Measurements from ENCODE around the gene BANK1.

The BANK1 gene

DNA sequence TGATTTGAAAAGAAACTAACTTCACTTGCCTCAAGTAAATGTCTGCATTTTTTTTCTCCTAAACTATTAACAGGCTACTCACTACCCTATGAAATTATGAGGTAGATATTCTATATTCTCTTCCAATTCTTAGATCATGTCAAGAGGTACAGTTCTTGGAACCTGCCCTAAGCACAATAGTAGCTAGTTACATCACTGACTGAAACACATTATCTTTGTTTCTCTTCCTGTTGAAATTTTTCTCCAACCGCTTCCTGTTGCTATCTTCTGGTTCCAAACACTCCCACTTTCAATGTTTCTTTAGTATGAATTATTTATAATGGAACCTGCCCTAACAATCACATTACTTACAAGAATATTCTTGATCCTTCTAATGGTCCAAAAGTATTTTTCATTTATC, 5.0 kb upstream of the BANK1 start:
- no peaks in the 10 kb centered on the region for H3K36me3 ChIP-seq
- H3K9me3 ChIP-seq (ENCODE audit: severe bottlenecking): no peaks in the 10 kb centered on the region
- H3K4me3 ChIP-seq (ENCODE audit: low read depth, low read length): no peak overlapping the region
- no peak overlapping the region for H3K27ac ChIP-seq
- DNase-seq: no peak
- no peaks in the 10 kb centered on the region for H3K27me3 ChIP-seq (ENCODE audit: insufficient read depth, low read depth, severe bottlenecking)
- TF ChIP-seq, protein P1, sequence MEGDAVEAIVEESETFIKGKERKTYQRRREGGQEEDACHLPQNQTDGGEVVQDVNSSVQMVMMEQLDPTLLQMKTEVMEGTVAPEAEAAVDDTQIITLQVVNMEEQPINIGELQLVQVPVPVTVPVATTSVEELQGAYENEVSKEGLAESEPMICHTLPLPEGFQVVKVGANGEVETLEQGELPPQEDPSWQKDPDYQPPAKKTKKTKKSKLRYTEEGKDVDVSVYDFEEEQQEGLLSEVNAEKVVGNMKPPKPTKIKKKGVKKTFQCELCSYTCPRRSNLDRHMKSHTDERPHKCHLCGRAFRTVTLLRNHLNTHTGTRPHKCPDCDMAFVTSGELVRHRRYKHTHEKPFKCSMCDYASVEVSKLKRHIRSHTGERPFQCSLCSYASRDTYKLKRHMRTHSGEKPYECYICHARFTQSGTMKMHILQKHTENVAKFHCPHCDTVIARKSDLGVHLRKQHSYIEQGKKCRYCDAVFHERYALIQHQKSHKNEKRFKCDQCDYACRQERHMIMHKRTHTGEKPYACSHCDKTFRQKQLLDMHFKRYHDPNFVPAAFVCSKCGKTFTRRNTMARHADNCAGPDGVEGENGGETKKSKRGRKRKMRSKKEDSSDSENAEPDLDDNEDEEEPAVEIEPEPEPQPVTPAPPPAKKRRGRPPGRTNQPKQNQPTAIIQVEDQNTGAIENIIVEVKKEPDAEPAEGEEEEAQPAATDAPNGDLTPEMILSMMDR (IDR thresholded peaks at IDR 0.05; ENCODE audit: low read depth, low read length): no peak

DNA sequence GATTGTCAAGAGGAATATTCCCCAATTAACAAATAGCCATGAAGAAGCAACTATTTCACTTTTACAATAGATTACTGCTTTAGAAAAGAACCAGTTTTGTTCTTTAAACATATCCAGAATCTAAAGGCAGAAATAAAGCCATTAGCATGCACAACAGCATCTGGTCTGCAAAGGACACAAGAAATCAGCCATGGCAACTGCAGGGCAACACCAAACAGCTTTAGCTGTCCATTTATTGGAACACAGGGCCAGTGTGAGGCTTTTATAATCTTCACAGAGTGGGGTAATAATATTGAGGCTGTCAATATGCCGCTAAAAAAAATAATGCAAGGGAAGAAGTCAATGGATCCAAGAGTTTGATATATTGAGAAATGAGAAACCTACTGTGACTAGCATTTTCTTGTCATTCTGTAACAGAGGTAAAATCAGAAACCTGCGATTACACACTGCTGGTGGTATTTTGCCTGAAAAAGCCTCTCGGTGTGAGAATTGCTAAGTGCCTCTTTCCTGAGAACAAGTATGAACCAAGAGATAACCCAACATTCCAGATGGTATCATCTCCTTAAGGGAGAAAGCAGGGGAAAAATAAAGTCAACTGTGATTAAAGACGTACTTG, 2.7 kb upstream of the BANK1 start:
- TF ChIP-seq, protein P1 (IDR thresholded peaks at IDR 0.05; ENCODE audit: low read depth, low read length): no peak
- Histone ChIP-seq H3K9me3 (ENCODE audit: severe bottlenecking) (no peaks in the 10 kb centered on the region), H3K4me3 (ENCODE audit: low read depth, low read length) (no peak overlapping the region), H3K36me3 (no peaks in the 10 kb centered on the region), H3K27me3 (ENCODE audit: insufficient read depth, low read depth, severe bottlenecking) (no peaks in the 10 kb centered on the region), H3K27ac (no peak overlapping the region)
- no peak for DNase-seq

DNA sequence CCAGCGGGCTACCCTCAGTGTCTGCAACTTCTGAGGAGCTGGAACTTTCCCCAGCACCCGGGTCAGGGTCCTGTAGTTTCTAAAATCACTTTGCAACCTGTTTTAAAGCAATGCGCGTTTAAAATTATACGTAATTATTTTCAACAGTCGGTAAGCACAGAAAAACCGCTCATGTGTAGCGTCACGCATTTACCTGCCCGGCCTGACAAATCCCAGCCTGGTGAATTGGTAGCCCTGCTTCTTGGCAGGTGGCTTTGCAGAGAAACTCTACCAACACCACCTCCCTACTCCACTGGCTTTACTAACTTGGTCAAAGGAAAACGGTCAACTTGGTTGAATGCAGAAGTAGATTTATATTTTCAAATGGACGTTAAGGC, 640 bp downstream of the BANK1 start:
- H3K4me3 ChIP-seq (ENCODE audit: low read depth, low read length): no peak overlapping the region
- H3K9me3 ChIP-seq (ENCODE audit: severe bottlenecking): no peaks in the 10 kb centered on the region
- H3K27ac ChIP-seq: no peak overlapping the region
- H3K27me3 ChIP-seq (ENCODE audit: insufficient read depth, low read depth, severe bottlenecking): no peaks in the 10 kb centered on the region
- TF ChIP-seq, protein P1 (IDR thresholded peaks at IDR 0.05; ENCODE audit: low read depth, low read length): no peak
- H3K36me3 ChIP-seq: no peaks in the 10 kb centered on the region
- no peak for DNase-seq

DNA sequence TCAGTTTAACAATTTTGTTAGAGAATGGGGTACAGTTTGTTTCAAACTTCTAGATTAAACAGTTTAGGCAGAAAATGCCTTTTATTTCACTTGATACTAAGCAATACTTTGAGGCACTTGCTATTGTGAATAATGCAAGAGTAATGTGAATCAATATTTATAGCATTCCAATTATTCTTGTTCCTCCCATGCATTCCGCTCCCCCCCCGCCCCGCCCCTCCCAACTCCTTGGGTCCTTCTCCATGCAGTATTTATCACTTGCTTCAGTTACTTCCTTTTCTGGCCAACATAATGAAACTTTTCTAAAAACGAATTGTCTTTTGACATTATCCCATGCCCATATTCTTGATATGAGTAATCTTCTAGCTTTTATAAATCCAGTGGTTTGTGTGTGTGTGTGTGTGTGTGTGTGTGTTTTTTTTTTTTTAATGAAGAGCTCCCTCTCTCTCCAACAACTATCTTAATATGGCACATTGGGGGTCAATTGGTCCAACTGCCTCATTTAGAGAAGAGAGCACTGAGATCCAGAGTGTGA, 1.6 kb downstream of the BANK1 start:
- Histone ChIP-seq H3K36me3 (no peaks in the 10 kb centered on the region), H3K4me3 (ENCODE audit: low read depth, low read length) (no peak overlapping the region), H3K27me3 (ENCODE audit: insufficient read depth, low read depth, severe bottlenecking) (no peaks in the 10 kb centered on the region), H3K27ac (no peak overlapping the region), H3K9me3 (ENCODE audit: severe bottlenecking) (no peaks in the 10 kb centered on the region)
- TF ChIP-seq, protein P1 (IDR thresholded peaks at IDR 0.05; ENCODE audit: low read depth, low read length): no peak
- DNase-seq: no peak

DNA sequence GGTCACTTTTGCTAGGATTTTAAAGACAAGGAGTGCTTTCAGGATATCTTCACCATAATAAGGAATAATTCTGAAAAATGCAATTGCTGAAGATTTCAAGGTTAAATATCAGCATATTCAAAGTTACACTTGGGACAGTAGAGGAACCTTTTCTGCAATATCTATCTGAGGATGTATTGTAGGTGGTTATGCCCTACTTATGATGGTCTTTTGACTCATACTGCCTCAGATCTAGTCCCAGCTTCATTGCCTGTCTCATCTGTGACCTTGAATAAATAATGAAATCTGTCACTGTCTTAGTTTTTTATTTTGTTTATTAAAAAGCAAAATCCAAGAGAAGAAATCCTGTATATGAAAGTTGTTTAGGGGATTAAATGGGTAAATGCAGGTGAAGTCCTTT, 2.9 kb downstream of the BANK1 start:
- no peak for DNase-seq
- Histone ChIP-seq H3K27me3 (ENCODE audit: insufficient read depth, low read depth, severe bottlenecking) (no peaks in the 10 kb centered on the region), H3K9me3 (ENCODE audit: severe bottlenecking) (no peaks in the 10 kb centered on the region), H3K4me3 (ENCODE audit: low read depth, low read length) (no peak overlapping the region), H3K36me3 (no peaks in the 10 kb centered on the region), H3K27ac (no peak overlapping the region)
- TF ChIP-seq, protein P1 (IDR thresholded peaks at IDR 0.05; ENCODE audit: low read depth, low read length): no peak

DNA sequence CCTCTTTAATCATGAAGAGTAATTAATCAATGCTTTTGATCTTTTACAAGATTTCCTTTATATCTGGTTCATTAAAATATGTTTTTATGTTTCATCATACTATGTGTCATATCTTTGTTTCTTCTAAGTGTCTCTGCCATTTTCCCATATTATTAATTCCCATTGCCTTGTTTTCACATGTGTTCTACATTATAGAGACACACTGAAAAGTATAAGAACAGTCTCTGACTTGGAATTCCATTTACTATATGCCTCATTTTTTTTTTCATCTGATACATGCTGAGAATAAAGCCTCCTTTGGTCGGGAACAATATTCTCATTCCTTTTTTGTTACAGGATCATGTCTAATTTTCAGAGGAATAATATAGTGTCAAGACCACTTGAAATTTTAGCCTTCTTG, 4.3 kb downstream of the BANK1 start:
- TF ChIP-seq, protein P1 (IDR thresholded peaks at IDR 0.05; ENCODE audit: low read depth, low read length): no peak
- Histone ChIP-seq H3K27me3 (ENCODE audit: insufficient read depth, low read depth, severe bottlenecking) (no peaks in the 10 kb centered on the region), H3K27ac (no peak overlapping the region), H3K4me3 (ENCODE audit: low read depth, low read length) (no peak overlapping the region), H3K36me3 (no peaks in the 10 kb centered on the region), H3K9me3 (ENCODE audit: severe bottlenecking) (no peaks in the 10 kb centered on the region)
- DNase-seq: no peak

All from WERI-Rb-1 (cell line).